WERI-Rb-1 (cell line): ENCODE data around the gene SPARC.
"Not testable (repeated sequence)": the region's sequence is repeated elsewhere in the genome, so short reads cannot be mapped to it uniquely, and the experiment has no call there.

ENCODE experiments used
- DNase-seq: peaks from one replicate; pipeline ENCODE4 v3.0.0-alpha.2; 2020
- H3K27ac ChIP-seq: fragments of 250-450 bp; sonication (Bioruptor Pico); 2 replicates; pipeline ENCODE4 v1.5.1; 2020; ENCODE audit warnings: mild to moderate bottlenecking, moderate library complexity
- H3K27me3 ChIP-seq: fragments of 250-450 bp; sonication (Bioruptor Pico); 2 replicates; pipeline ENCODE4 v1.5.1; 2021; ENCODE audit warnings: mild to moderate bottlenecking, low read depth, moderate library complexity; ENCODE audit not compliant: insufficient read depth, severe bottlenecking
- H3K36me3 ChIP-seq: fragments of 250-450 bp; sonication (Bioruptor Pico); 2 replicates; pipeline ENCODE4 v1.5.1; 2020; ENCODE audit warnings: mild to moderate bottlenecking, moderate library complexity
- H3K4me3 ChIP-seq: 2 replicates; pipeline ENCODE4 v1.5.1; 2011; ENCODE audit warnings: low read depth, mild to moderate bottlenecking, control low read depth, low read length
- H3K9me3 ChIP-seq: fragments of 250-450 bp; sonication (Bioruptor Pico); 2 replicates; pipeline ENCODE4 v1.5.1; 2021; ENCODE audit warnings: mild to moderate bottlenecking, moderate library complexity; ENCODE audit not compliant: severe bottlenecking
- TF ChIP-seq, protein P1 (sequence below): IDR thresholded peaks from 2 replicates; pipeline ENCODE4 v1.5.1; 2011; ENCODE audit warnings: low read depth, mild to moderate bottlenecking, control low read depth, inconsistent platforms, low read length

Gene SPARC, protein sequence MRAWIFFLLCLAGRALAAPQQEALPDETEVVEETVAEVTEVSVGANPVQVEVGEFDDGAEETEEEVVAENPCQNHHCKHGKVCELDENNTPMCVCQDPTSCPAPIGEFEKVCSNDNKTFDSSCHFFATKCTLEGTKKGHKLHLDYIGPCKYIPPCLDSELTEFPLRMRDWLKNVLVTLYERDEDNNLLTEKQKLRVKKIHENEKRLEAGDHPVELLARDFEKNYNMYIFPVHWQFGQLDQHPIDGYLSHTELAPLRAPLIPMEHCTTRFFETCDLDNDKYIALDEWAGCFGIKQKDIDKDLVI

DNA sequence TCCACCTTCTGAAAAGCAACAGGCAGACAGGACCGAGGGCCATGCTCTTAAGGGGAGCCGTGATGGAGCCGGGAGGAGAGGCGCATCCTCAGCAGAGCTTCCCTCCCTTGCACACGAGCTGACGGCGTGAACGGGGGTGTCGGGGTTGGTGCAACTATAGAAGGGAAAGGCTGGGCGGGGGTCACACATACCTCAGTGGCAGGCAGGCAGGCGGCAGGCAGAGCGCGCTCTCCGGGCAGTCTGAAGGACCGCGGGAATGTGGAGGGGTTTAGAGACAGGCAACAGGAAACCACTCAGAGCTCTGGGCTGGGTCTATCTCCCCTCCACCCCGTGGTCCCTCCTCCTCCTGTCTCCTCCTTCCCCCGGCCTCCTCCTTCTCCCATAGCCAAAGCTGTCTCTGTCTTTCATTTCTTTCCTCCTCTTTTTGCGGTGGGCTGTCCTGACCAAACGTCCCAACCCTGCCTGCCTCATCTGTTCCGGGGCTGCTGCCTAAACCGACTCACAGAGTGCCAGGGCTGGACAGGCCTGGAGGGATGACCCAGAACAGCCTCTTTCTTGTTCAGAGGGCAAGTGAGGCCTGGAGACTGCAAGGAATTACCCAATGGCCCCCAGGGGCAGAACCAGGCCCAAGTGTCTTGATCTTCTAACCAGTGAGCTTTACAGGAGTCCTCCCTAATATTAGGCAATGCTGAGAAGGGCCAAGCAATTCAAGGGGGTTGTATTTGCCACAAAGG is at the start of gene SPARC:
SPARC (minus strand) TSS at position 242 of the 734 bp plus-strand sequence. CDS start 10,727 bp downstream, outside the sequence.
- no peaks in the 10 kb centered on the region for H3K36me3 ChIP-seq
- TF ChIP-seq, protein P1, sequence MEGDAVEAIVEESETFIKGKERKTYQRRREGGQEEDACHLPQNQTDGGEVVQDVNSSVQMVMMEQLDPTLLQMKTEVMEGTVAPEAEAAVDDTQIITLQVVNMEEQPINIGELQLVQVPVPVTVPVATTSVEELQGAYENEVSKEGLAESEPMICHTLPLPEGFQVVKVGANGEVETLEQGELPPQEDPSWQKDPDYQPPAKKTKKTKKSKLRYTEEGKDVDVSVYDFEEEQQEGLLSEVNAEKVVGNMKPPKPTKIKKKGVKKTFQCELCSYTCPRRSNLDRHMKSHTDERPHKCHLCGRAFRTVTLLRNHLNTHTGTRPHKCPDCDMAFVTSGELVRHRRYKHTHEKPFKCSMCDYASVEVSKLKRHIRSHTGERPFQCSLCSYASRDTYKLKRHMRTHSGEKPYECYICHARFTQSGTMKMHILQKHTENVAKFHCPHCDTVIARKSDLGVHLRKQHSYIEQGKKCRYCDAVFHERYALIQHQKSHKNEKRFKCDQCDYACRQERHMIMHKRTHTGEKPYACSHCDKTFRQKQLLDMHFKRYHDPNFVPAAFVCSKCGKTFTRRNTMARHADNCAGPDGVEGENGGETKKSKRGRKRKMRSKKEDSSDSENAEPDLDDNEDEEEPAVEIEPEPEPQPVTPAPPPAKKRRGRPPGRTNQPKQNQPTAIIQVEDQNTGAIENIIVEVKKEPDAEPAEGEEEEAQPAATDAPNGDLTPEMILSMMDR: no peak
- peak within 1 kb of the TSS; percentile 52; the same call in 1 of the 2 replicates for H3K27ac ChIP-seq
- peak; percentile 69 for DNase-seq
- no peaks in the 10 kb centered on the region for H3K9me3 ChIP-seq
- peak within 1 kb of the TSS; percentile 44 for H3K4me3 ChIP-seq
- H3K27me3 ChIP-seq: no peaks in the 10 kb centered on the region

DNA sequence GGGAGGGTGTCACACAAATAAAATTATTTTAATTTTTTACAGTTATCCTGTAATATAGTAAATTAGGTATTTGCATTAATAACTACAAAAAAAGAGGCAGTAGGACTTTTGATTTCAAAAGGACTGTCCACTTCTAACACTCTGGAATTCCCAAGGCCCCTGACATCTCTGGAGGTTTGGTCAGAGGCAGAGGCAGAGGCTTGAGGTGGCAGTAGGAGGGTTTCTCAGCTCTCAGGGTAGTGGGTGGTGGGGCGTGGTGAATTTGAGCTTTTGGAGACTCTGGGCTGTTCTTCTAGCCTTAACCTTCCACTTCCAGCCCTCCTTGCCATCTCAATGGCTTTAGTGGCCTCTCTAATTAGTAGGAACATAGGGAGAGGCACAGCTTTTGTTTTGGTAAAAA is 48.9 kb upstream of the SPARC start:
- no peak for DNase-seq
- Histone ChIP-seq H3K27ac (no peak overlapping the region), H3K9me3 (no peaks in the 10 kb centered on the region), H3K27me3 (no peaks in the 10 kb centered on the region), H3K36me3 (no peaks in the 10 kb centered on the region), H3K4me3 (no peak overlapping the region)
- TF ChIP-seq, protein P1: no peak

DNA sequence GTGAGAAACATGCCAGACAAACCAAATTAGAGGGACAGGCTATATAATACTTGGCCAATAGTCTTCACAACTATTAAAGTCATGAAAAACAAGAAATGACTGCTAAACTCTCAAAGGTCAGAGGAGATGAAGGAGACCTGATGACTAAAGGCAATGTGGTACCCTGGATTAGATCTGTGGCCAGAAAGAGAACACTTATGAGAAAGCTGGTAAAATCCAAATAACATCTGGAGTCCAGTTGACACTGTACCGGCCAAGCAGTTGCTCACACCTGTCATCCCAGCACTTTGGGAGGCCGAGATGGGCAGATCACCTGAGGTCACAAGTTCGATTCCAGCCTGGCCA is 47.3 kb upstream of the SPARC start:
- TF ChIP-seq, protein P1: no peak
- DNase-seq: no peak
- Histone ChIP-seq H3K4me3 (no peak overlapping the region), H3K36me3 (no peaks in the 10 kb centered on the region), H3K27me3 (no peaks in the 10 kb centered on the region), H3K27ac (no peak overlapping the region), H3K9me3 (peaks cover 9% of the 10 kb centered on the region)

DNA sequence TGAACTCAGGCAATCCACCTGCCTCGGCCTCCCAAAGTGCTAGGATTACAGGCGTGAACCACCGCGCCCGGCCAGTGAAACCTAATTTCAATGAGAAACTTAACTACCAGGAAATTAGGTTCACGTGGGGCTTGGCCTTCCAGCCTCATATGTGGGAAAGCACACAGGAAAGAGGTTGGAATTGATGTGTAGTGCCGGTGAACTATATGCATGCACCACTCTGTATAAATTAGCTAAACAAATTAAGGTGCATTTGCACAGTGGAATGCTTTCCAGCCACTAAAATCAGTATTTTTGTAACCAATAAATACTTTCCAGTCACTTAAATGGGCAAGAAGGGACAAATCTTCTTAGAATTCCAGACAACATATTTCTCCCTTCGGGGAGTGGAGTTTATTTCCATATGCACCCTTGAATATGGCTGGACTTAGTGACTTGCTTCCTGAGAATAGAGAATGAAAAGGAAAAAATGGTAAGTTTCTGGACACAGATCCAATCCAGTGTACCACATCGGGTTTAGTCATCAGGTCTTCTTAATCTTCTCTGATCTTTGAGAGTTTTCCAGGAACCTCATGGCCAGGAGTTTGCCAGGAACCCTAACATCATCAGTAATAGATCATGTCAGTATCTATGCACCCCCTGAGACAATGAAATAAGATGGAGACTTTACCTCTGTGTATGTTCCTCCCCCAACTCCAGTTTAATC is 46.8 kb upstream of the SPARC start:
- Histone ChIP-seq H3K27ac (no peak overlapping the region), H3K27me3 (no peaks in the 10 kb centered on the region), H3K9me3 (peaks cover 11% of the 10 kb centered on the region), H3K4me3 (no peak overlapping the region), H3K36me3 (no peaks in the 10 kb centered on the region)
- TF ChIP-seq, protein P1: no peak
- no peak for DNase-seq

DNA sequence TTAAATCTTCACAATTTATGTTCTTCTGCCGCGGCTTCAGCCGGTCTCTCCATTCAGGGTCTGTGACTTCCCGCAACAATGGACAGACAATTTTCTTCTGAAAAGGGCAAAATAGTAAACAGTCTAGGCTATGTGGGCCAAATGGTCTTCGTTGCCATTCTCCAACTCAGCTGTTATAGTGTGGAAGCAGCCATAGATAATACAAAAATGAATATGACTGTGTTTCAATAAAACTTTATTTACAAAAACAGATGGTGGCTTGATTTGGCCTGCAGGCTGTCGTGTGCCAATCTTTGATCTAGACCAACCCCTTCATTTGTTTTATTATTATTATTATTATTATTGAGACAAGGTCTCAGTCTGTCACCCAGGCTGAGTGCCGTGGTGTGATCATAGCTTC is 43.7 kb upstream of the SPARC start:
- no peaks in the 10 kb centered on the region for H3K27me3 ChIP-seq
- peaks cover 11% of the 10 kb centered on the region for H3K9me3 ChIP-seq
- H3K36me3 ChIP-seq: no peaks in the 10 kb centered on the region
- no peak overlapping the region for H3K27ac ChIP-seq
- DNase-seq: no peak
- TF ChIP-seq, protein P1: no peak
- no peak overlapping the region for H3K4me3 ChIP-seq

DNA sequence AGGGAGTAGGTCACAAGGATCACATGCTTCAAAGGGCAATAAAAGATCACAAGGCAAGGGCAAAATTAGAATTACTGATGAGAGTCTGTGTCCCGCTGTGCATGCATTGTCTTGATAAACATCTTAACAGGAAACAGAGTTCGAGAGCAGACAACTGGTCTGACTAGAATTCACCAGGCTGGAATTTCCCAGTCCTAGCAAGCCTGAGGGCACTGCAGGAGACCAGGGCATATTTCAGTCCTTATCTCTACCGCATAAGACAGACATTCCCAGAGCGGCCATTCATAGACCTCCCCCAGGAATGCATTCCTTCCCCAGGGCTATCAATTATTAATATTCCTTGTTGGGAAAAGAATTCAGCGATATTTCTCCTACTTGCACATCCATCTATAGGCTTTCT is 42.9 kb upstream of the SPARC start:
- H3K4me3 ChIP-seq, H3K27ac ChIP-seq, H3K36me3 ChIP-seq, DNase-seq, H3K27me3 ChIP-seq: not testable (repeated sequence)
- H3K9me3 ChIP-seq: peaks cover 11% of the 10 kb centered on the region
